HCT116 (cell line): ENCODE data around the gene ACACA. TPM values are rescaled to one million over a fixed set of nuclear protein-coding genes. Genes with fewer than 3 reads are reported as not detected.

Experiments used
- ATAC-seq: fragments of 200-7000 bp; cut with Tn5 transposase; 2 replicates; pipeline ENCODE4 v1.9.1; 2020; ENCODE audit warnings: mild to moderate bottlenecking, moderate library complexity
- BruUV-seq: library from RNA; stranded (reverse); fragments of 400-500 nt; replicated peaks from 2 replicates; lab custom pipeline; 2021; lab: Mats Ljungman, UMichigan
- CTCF ChIA-PET: fragments of 300-600 bp; sonication (Branson Sonifier 250); formaldehyde crosslinking; loops from one replicate; lab custom pipeline; 2021; ENCODE audit warnings: antibody characterized with exemption; lab: Charles Lee
- POLR2A ChIA-PET: fragments of 300-600, 350-600 bp; sonication (Branson Sonifier 250); formaldehyde crosslinking; loops from one replicate; lab custom pipeline; 2021; ENCODE audit warnings: antibody characterized with exemption; lab: Charles Lee
- RAD21 ChIA-PET, 2 experiments: fragments of 300-600 bp; sonication (Branson Sonifier 250); formaldehyde crosslinking; loops; one replicate each; lab custom pipeline; 2023; ENCODE audit warnings: low total read pairs in 2 of 2; ENCODE audit not compliant: uncharacterized antibody in 2 of 2, unreplicated experiment in 2 of 2, low non-redundant PET in 1 of 2; lab: Charles Lee
- DNase-seq: peaks from one replicate; pipeline ENCODE4 v3.0.0-alpha.2; 2010; ENCODE audit warnings: low read depth, low spot score
- H2AFZ ChIP-seq: fragments of 200-600 bp; shearing (Covaris generic), sonication (generic); 2 replicates; pipeline ENCODE4 v1.6.1; 2017; ENCODE audit warnings: low read depth, mixed run types, mixed read lengths, antibody characterized with exemption, low read length; ENCODE audit not compliant: poor library complexity, severe bottlenecking
- H3K27ac ChIP-seq: 2 replicates; pipeline ENCODE4 v1.5.1; 2012; ENCODE audit warnings: low read depth, low read length
- H3K27me3 ChIP-seq: fragments of 200-600 bp; sonication (generic); 2 replicates; pipeline ENCODE4 v1.6.1; 2016; ENCODE audit warnings: mixed run types, low read length, mixed read lengths; ENCODE audit not compliant: insufficient read depth
- H3K36me3 ChIP-seq, 2 experiments: fragments of 200-500 bp in 1 of 2; fragments of 200-600 bp in 1 of 2; sonication (Bioruptor generic) in 1 of 2; sonication (generic) in 1 of 2; 2 replicates each; pipeline versions ENCODE4 v1.5.1 to v1.6.1; 2014 to 2016; ENCODE audit warnings: low read length in 2 of 2, inconsistent platforms in 1 of 2, mixed read lengths in 1 of 2, mixed run types in 1 of 2; ENCODE audit not compliant: insufficient read depth in 2 of 2, control insufficient read depth in 1 of 2
- H3K4me1 ChIP-seq, 2 experiments: fragments of 200-600 bp in 1 of 2; sonication (generic) in 1 of 2; 2 replicates each; pipeline versions ENCODE4 v1.5.1 to v1.6.1; 2012 to 2017; ENCODE audit warnings: low read length in 2 of 2, inconsistent platforms in 1 of 2, mild to moderate bottlenecking in 1 of 2, mixed read lengths in 1 of 2, mixed run types in 1 of 2, moderate library complexity in 1 of 2; ENCODE audit not compliant: insufficient read depth in 2 of 2, control insufficient read depth in 1 of 2
- H3K4me2 ChIP-seq: fragments of 200-600 bp; sonication (generic); 2 replicates; pipeline ENCODE4 v1.6.1; 2017; ENCODE audit warnings: mixed run types, low read length, mixed read lengths
- H3K4me3 ChIP-seq, 2 experiments: fragments of 200-600 bp in 1 of 2; sonication (generic) in 1 of 2; replicated peaks in 1 of 2; 2 replicates each; pipeline ENCODE4 v1.5.1; 2011 to 2016; ENCODE audit warnings: low read length in 2 of 2, control low read depth in 1 of 2, low read depth in 1 of 2, mild to moderate bottlenecking in 1 of 2, mixed read lengths in 1 of 2, mixed run types in 1 of 2
- H3K79me2 ChIP-seq: fragments of 200-600 bp; sonication (generic); 2 replicates; pipeline ENCODE4 v1.6.1; 2017; ENCODE audit warnings: mild to moderate bottlenecking, mixed run types, low read length, moderate library complexity, mixed read lengths; ENCODE audit not compliant: insufficient read depth
- H3K9ac ChIP-seq: fragments of 200-600 bp; sonication (generic); 2 replicates; pipeline ENCODE4 v1.6.1; 2016; ENCODE audit warnings: low read length, mixed read lengths
- H3K9me2 ChIP-seq: fragments of 200-600 bp; sonication (generic), shearing (Covaris generic); 2 replicates; pipeline ENCODE4 v1.6.1; 2017; ENCODE audit warnings: mixed run types, mild to moderate bottlenecking, moderate library complexity; ENCODE audit not compliant: insufficient read depth
- H3K9me3 ChIP-seq, 2 experiments: fragments of 200-500 bp in 1 of 2; fragments of 200-600 bp in 1 of 2; sonication (Bioruptor generic) in 1 of 2; sonication (generic) in 1 of 2; 2 replicates each; pipeline ENCODE4 v1.6.1; 2014 to 2017; ENCODE audit warnings: low read length in 2 of 2, mixed read lengths in 2 of 2, inconsistent platforms in 1 of 2, low read depth in 1 of 2, mild to moderate bottlenecking in 1 of 2, mixed run types in 1 of 2, moderate library complexity in 1 of 2; ENCODE audit not compliant: control insufficient read depth in 1 of 2, insufficient read depth in 1 of 2
- H4K20me1 ChIP-seq: fragments of 200-600 bp; sonication (generic), shearing (Covaris generic); 2 replicates; pipeline ENCODE4 v1.6.1; 2017; ENCODE audit warnings: mixed run types, mild to moderate bottlenecking, moderate library complexity; ENCODE audit not compliant: insufficient read depth
- CBX3 ChIP-seq: IDR thresholded peaks from 2 replicates; pipeline ENCODE4 v1.6.1; 2012; ENCODE audit warnings: low read depth
- ELF1 ChIP-seq: IDR thresholded peaks from 2 replicates; pipeline ENCODE4 v1.6.1; 2012; ENCODE audit warnings: low read depth, borderline replicate concordance
- EZH2 ChIP-seq: fragments of 200-600 bp; sonication (generic); IDR thresholded peaks from 2 replicates; pipeline ENCODE4 v1.6.1; 2017; ENCODE audit warnings: antibody characterized with exemption, mixed run types
- JUND ChIP-seq: IDR thresholded peaks from 2 replicates; pipeline ENCODE4 v1.6.1; 2012
- SP1 ChIP-seq: IDR thresholded peaks from 2 replicates; pipeline ENCODE4 v1.6.1; 2012; ENCODE audit warnings: low read depth
- SRF ChIP-seq: IDR thresholded peaks from 2 replicates; pipeline ENCODE4 v1.6.1; 2012; ENCODE audit warnings: low read depth
- YY1 ChIP-seq: IDR thresholded peaks from 2 replicates; pipeline ENCODE4 v1.6.1; 2011; ENCODE audit warnings: low read length, low read depth, moderate library complexity, mild to moderate bottlenecking; ENCODE audit not compliant: insufficient replicate concordance; ENCODE audit errors: extremely low read depth
- ZNF274 ChIP-seq: fragments of 200-500 bp; sonication (Bioruptor generic); IDR thresholded peaks from 2 replicates; pipeline ENCODE4 v1.6.1; 2014; ENCODE audit warnings: mild to moderate bottlenecking, low read depth, low read length, inconsistent platforms
- intact Hi-C: fragments of 100-400 bp; cut with micrococcal nuclease; formaldehyde crosslinking; loops from 2 replicates; pipeline ENCODE4 v1.10.0; 2022
- total RNA-seq: library from RNA; stranded (reverse); gene quantifications from one replicate; pipeline ENCODE4 v1.2.1, GENCODE V29; 2021; ENCODE audit not compliant: unreplicated experiment
- TF ChIP-seq, protein P1 (sequence below), 3 experiments: fragments of 200-600 bp in 1 of 3; sonication (generic) in 1 of 3; IDR thresholded peaks in 2 of 3; conservative IDR thresholded peaks in 1 of 3; 2 replicates each; pipeline ENCODE4 v1.5.1; 2012 to 2017; ENCODE audit warnings: low read depth in 2 of 3, low read length in 2 of 3, antibody characterized with exemption in 1 of 3, borderline replicate concordance in 1 of 3, control low read depth in 1 of 3, mild to moderate bottlenecking in 1 of 3, mixed read lengths in 1 of 3, mixed run types in 1 of 3, moderate library complexity in 1 of 3; ENCODE audit not compliant: insufficient read depth in 1 of 3
- TF ChIP-seq, protein P2 (sequence below): IDR thresholded peaks from 2 replicates; pipeline ENCODE4 v1.6.1; 2012; ENCODE audit warnings: low read depth
- TF ChIP-seq, protein P3 (sequence below): IDR thresholded peaks from 2 replicates; pipeline ENCODE4 v1.6.1; 2012

ACACA gene
- total RNA-seq, 1 experiment from 2014 or later = 161 TPM

DNA sequence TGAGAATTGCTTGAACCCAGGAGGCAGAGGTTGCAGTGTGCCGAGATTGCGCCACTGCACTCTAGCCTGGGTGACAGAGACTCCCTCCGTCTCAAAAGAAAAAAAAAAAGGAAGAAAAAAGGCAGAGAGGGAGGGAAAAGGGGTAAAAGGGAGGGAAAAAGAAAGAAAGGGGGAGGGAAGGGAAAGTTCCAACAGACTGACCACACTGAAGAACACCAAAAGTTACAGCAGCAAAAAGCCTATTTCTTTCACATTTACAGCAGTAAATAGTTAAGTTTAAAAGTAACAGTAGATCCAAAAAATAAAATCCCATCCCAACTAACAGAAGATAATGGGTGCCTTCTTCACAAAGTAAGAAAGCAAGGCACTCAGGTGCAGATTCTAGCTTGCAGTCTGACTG, 67.8 kb downstream of the ACACA start:
- DNase-seq (no peak), ATAC-seq (no peak)
- no peak overlapping the region for H3K4me3 ChIP-seq
- no peaks in the 10 kb centered on the region for H3K9me3 ChIP-seq
- TF ChIP-seq ZNF274 (no peak), JUND (no peak), SRF (no peak), SP1 (no peak), CBX3 (no peak), EZH2 (no peak), YY1 (no peak), ELF1 (no peak)
- TF ChIP-seq, protein P1, sequence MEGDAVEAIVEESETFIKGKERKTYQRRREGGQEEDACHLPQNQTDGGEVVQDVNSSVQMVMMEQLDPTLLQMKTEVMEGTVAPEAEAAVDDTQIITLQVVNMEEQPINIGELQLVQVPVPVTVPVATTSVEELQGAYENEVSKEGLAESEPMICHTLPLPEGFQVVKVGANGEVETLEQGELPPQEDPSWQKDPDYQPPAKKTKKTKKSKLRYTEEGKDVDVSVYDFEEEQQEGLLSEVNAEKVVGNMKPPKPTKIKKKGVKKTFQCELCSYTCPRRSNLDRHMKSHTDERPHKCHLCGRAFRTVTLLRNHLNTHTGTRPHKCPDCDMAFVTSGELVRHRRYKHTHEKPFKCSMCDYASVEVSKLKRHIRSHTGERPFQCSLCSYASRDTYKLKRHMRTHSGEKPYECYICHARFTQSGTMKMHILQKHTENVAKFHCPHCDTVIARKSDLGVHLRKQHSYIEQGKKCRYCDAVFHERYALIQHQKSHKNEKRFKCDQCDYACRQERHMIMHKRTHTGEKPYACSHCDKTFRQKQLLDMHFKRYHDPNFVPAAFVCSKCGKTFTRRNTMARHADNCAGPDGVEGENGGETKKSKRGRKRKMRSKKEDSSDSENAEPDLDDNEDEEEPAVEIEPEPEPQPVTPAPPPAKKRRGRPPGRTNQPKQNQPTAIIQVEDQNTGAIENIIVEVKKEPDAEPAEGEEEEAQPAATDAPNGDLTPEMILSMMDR (IDR thresholded peaks at IDR 0.05 in 2 of 3, conservative IDR thresholded peaks at IDR 0.05 in 1 of 3; ENCODE audit: borderline replicate concordance in 1 of 3, insufficient read depth in 1 of 3, low read depth in 2 of 3, low read length in 2 of 3) = no peak
- TF ChIP-seq, protein P2, sequence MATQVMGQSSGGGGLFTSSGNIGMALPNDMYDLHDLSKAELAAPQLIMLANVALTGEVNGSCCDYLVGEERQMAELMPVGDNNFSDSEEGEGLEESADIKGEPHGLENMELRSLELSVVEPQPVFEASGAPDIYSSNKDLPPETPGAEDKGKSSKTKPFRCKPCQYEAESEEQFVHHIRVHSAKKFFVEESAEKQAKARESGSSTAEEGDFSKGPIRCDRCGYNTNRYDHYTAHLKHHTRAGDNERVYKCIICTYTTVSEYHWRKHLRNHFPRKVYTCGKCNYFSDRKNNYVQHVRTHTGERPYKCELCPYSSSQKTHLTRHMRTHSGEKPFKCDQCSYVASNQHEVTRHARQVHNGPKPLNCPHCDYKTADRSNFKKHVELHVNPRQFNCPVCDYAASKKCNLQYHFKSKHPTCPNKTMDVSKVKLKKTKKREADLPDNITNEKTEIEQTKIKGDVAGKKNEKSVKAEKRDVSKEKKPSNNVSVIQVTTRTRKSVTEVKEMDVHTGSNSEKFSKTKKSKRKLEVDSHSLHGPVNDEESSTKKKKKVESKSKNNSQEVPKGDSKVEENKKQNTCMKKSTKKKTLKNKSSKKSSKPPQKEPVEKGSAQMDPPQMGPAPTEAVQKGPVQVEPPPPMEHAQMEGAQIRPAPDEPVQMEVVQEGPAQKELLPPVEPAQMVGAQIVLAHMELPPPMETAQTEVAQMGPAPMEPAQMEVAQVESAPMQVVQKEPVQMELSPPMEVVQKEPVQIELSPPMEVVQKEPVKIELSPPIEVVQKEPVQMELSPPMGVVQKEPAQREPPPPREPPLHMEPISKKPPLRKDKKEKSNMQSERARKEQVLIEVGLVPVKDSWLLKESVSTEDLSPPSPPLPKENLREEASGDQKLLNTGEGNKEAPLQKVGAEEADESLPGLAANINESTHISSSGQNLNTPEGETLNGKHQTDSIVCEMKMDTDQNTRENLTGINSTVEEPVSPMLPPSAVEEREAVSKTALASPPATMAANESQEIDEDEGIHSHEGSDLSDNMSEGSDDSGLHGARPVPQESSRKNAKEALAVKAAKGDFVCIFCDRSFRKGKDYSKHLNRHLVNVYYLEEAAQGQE = no peak
- TF ChIP-seq, protein P3, sequence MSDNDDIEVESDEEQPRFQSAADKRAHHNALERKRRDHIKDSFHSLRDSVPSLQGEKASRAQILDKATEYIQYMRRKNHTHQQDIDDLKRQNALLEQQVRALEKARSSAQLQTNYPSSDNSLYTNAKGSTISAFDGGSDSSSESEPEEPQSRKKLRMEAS = no peak
- TF ChIP-seq, all 23 proteins: peak for 0
- ChIA-PET RAD21 (no interaction called here), CTCF (no interaction called here), POLR2A (no interaction called here)
- peaks cover 95% of the 10 kb centered on the region for H3K79me2 ChIP-seq
- no peaks in the 10 kb centered on the region for H3K9me2 ChIP-seq
- no peak overlapping the region for H3K9ac ChIP-seq
- H3K36me3 ChIP-seq = peaks cover 4 to 6% of the 10 kb centered on the region in 2 experiments; a peak in 3 of 4 replicates
- intact Hi-C loops = no loop called here
- H3K4me2 ChIP-seq = no peak overlapping the region
- H3K4me1 ChIP-seq = peaks cover 0 to 4% of the 10 kb centered on the region in 2 experiments; a peak in 2 of 4 replicates
- H3K27me3 ChIP-seq = no peaks in the 10 kb centered on the region
- H4K20me1 ChIP-seq = peaks cover 16% of the 10 kb centered on the region
- H3K27ac ChIP-seq = no peak overlapping the region
- BruUV-seq = no TSS peak
- H2AFZ ChIP-seq = no peak overlapping the region
